GM06990 (cell line): Measurements from ENCODE around the gene FYN.

Source experiments
- DNase-seq: peaks from one replicate; pipeline ENCODE4 v3.0.0-alpha.2; 2011; ENCODE audit not compliant: insufficient read length; ENCODE audit errors: extremely low read depth
- H3K27me3 ChIP-seq: replicated peaks from 2 replicates; pipeline ENCODE4 v1.6.0; 2011; ENCODE audit warnings: low read length; ENCODE audit not compliant: control insufficient read depth, insufficient read depth
- H3K36me3 ChIP-seq: 2 replicates; pipeline ENCODE4 v1.5.1; 2011; ENCODE audit warnings: low read length; ENCODE audit not compliant: control insufficient read depth, insufficient read depth
- H3K4me3 ChIP-seq: replicated peaks from 2 replicates; pipeline ENCODE4 v1.5.1; 2011; ENCODE audit warnings: low read depth, mild to moderate bottlenecking, control low read depth, low read length
- CTCF ChIP-seq: IDR thresholded peaks from 2 replicates; pipeline ENCODE4 v1.5.1; 2011; ENCODE audit warnings: low read length, control low read depth, mild to moderate bottlenecking, inconsistent platforms; ENCODE audit not compliant: insufficient read depth, poor library complexity, severe bottlenecking

FYN gene

DNA sequence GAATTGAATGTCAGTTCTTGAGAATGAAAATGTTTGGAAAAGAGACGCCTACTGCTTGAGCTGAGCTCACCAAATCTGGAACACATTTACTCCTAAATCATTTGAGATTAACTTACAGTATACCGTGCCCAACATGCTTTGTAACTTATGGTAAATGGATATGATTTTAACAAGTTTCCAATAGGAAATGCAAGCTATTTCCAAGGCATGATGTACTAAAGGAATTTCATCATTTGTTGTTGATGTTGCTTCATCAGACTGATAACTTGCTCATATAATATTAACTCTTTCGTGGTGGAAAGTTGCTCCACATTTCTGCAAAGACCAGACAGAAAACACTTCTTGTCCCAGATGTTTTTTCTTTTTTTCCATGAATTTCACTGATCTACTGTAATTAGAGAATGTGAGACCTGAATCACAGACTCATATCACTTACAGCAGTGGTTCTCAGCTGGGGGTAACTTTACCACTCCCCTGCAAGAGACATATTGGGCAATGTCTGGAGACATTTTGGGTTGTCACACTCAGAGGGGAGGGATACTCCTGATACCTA, 151.0 kb downstream of the FYN start:
- no peaks in the 10 kb centered on the region for H3K36me3 ChIP-seq
- DNase-seq: no peak
- no peaks in the 10 kb centered on the region; the same call in 1 of the 2 replicates for H3K27me3 ChIP-seq
- no peak overlapping the region for H3K4me3 ChIP-seq
- TF ChIP-seq CTCF: no peak

DNA sequence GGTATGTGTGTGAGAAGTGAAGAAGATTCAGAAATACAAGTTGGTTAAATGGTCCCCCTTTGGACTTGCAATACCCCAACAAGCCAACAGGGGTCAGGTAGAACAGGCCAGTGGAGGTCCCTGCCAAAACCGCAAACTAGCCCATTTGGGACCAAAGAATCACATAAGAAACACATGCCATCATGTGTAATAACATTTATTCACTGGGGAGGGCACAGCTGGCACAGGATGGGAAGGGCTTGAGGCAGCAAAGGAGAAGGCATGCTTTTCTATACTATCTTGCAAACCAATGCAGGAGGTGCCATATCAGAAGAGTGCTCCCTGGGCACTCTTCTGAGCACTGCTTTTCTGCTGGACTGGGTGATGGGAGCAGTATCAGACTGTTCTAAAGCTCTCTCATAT, 151.5 kb downstream of the FYN start:
- H3K36me3 ChIP-seq: no peaks in the 10 kb centered on the region
- H3K27me3 ChIP-seq: no peaks in the 10 kb centered on the region
- peak; percentile 80 for TF ChIP-seq CTCF
- no peak for DNase-seq
- H3K4me3 ChIP-seq: no peak overlapping the region

- Histone ChIP-seq H3K27me3 (no peaks in the 10 kb centered on the region), H3K36me3 (no peaks in the 10 kb centered on the region), H3K4me3 (no peak overlapping the region)
- no peak for TF ChIP-seq CTCF
- DNase-seq: no peak
Measured at GRCh38 chr6:111720931-111721496, 152.2 kb downstream of the FYN start.

GRCh38 chr6:111718990-111719389, 154.3 kb downstream of the FYN start:
- no peak for TF ChIP-seq CTCF
- DNase-seq: no peak
- peaks cover 1% of the 10 kb centered on the region; the same call in 1 of the 2 replicates for H3K36me3 ChIP-seq
- H3K27me3 ChIP-seq: no peaks in the 10 kb centered on the region
- no peak overlapping the region for H3K4me3 ChIP-seq

DNA sequence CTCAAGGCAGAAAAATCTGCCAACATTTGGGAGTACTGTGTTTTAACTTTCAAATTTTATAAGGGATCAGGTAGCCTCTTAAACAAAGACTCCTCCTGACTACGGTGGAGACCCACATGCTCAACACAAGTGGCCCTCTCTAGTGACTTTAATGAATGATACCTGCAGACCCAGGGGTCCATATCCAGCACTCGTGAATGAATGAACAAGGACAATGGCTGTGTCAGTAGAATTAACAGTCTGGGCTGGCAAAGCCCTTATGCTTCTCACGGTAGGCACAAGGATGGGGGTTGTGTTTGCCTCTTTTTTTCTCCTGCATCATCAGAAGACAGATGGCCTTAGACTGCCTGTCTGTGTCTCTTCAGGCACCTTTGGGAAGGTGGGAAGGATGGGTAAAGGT, 154.9 kb downstream of the FYN start:
- TF ChIP-seq CTCF: no peak
- Histone ChIP-seq H3K4me3 (no peak overlapping the region), H3K36me3 (peaks cover 1% of the 10 kb centered on the region; the same call in 1 of the 2 replicates), H3K27me3 (no peaks in the 10 kb centered on the region; the same call in 1 of the 2 replicates)
- DNase-seq: no peak
